ENCODE data around the gene FYCO1. TPM values are rescaled to one million over a fixed set of nuclear protein-coding genes. Genes with fewer than 3 reads are reported as not detected.

Gene FYCO1
- total and polyA plus RNA-seq, 8 donors: 19.0 to 42.7 (median 20.4) TPM

- ATAC-seq: no peak
- DNase-seq: no peak
- peaks cover 0 to 25% of the 10 kb centered on the region in 2 donors for H3K9me3 ChIP-seq
- no peaks in the 10 kb centered on the region for H3K36me3 ChIP-seq
- TF ChIP-seq, protein P1, sequence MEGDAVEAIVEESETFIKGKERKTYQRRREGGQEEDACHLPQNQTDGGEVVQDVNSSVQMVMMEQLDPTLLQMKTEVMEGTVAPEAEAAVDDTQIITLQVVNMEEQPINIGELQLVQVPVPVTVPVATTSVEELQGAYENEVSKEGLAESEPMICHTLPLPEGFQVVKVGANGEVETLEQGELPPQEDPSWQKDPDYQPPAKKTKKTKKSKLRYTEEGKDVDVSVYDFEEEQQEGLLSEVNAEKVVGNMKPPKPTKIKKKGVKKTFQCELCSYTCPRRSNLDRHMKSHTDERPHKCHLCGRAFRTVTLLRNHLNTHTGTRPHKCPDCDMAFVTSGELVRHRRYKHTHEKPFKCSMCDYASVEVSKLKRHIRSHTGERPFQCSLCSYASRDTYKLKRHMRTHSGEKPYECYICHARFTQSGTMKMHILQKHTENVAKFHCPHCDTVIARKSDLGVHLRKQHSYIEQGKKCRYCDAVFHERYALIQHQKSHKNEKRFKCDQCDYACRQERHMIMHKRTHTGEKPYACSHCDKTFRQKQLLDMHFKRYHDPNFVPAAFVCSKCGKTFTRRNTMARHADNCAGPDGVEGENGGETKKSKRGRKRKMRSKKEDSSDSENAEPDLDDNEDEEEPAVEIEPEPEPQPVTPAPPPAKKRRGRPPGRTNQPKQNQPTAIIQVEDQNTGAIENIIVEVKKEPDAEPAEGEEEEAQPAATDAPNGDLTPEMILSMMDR (IDR thresholded peaks at IDR 0.05): no peak
- intact Hi-C loops (cut with DNase I): no loop called here
- no peak overlapping the region for H3K27ac ChIP-seq
- H3K4me3 ChIP-seq: no peak overlapping the region
- H3K4me1 ChIP-seq: no peaks in the 10 kb centered on the region
- H3K27me3 ChIP-seq: no peaks in the 10 kb centered on the region
Observed at GRCh38 chr3:46031269-46031668, 35.6 kb upstream of the FYCO1 start.

GRCh38 chr3:46030626-46031025, 35.0 kb upstream of the FYCO1 start:
- Histone ChIP-seq H3K9me3 (peaks cover 0 to 25% of the 10 kb centered on the region in 2 donors), H3K4me3 (no peak overlapping the region), H3K27ac (no peak overlapping the region), H3K4me1 (no peaks in the 10 kb centered on the region), H3K36me3 (no peaks in the 10 kb centered on the region), H3K27me3 (no peaks in the 10 kb centered on the region)
- TF ChIP-seq, protein P1 (IDR thresholded peaks at IDR 0.05): no peak
- DNase-seq (no peak), ATAC-seq (no peak)
- intact Hi-C loops (cut with DNase I): no loop called here

- H3K27me3 ChIP-seq: no peaks in the 10 kb centered on the region
- no peak overlapping the region for H3K4me3 ChIP-seq
- TF ChIP-seq, protein P1 (IDR thresholded peaks at IDR 0.05): no peak
- no peaks in the 10 kb centered on the region for H3K4me1 ChIP-seq
- intact Hi-C loops (cut with DNase I): no loop called here
- ATAC-seq (no peak), DNase-seq (no peak)
- no peaks in the 10 kb centered on the region for H3K36me3 ChIP-seq
- no peak overlapping the region for H3K27ac ChIP-seq
- peaks cover 0 to 25% of the 10 kb centered on the region in 2 donors for H3K9me3 ChIP-seq
Observed at GRCh38 chr3:46029953-46030543, 34.4 kb upstream of the FYCO1 start.

DNA sequence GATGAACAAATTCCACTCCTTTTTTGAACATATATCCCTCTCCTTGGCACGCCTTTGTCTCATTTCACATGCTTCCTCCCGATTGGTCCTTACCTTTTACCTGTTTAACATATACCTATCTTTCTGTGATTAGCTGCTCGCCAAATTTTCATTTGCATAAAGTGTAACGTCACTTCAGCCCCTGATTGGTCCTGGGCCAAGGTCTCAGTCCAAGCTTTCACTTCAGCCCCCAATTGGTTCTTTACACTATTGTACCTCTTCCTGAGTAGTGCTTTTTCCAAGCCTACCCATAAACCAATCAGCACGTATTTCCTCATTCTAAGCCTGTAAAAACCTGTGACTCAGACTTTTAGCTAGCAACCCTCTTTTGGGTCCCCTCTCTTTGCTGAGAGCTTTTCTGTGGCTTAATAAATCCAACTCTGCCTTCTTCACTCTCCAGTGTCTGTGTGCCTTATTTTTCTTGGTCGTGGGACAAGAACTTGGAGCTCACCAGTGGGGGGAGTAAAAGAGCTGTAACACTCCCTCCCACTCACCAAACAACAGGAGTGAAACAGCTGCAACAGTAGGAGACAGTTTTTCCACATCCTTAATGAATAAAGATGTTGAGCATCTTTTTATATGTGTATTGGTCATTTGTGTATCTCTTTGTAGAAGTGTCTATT, 32.2 kb upstream of the FYCO1 start:
- Histone ChIP-seq H3K36me3 (no peaks in the 10 kb centered on the region), H3K4me3 (no peak overlapping the region), H3K4me1 (no peaks in the 10 kb centered on the region), H3K27ac (no peak overlapping the region), H3K9me3 (peaks cover 0 to 25% of the 10 kb centered on the region in 2 donors), H3K27me3 (no peaks in the 10 kb centered on the region)
- DNase-seq (no peak), ATAC-seq (no peak)
- intact Hi-C loops (cut with DNase I): no loop called here
- TF ChIP-seq, protein P1 (IDR thresholded peaks at IDR 0.05): no peak

- TF ChIP-seq, protein P1 (IDR thresholded peaks at IDR 0.05): no peak
- Histone ChIP-seq H3K27me3 (no peaks in the 10 kb centered on the region), H3K4me1 (no peaks in the 10 kb centered on the region), H3K36me3 (no peaks in the 10 kb centered on the region), H3K9me3 (peaks cover 0 to 25% of the 10 kb centered on the region in 2 donors), H3K27ac (no peak within 1 kb of the TSS), H3K4me3 (no peak within 1 kb of the TSS)
- DNase-seq (no peak), ATAC-seq (no peak)
- intact Hi-C loops (cut with DNase I): no loop called here
Observed at GRCh38 chr3:46027021-46027705, 31.5 kb upstream of the FYCO1 start, which contains the start of gene XCR1. XCR1 (minus strand) TSS chr3:46027483; CDS start chr3:46021947, 5,536 bp downstream.

Data from left lung (tissue), 10 donors.